RPMI7951 (cell line): ENCODE measurements around the gene SLC35A3. TPM values are rescaled to one million over a fixed set of nuclear protein-coding genes. Genes with fewer than 3 reads are reported as not detected.

ENCODE experiments used
- DNase-seq: peaks from one replicate; pipeline ENCODE4 v3.0.0-alpha.2; 2012; ENCODE audit warnings: low read depth
- total RNA-seq: library from RNA; depleted of rRNA; stranded (reverse); fragments of >200 nt; shearing (Covaris generic); gene quantifications from 2 replicates; pipeline ENCODE4 v1.2.3, GENCODE V29; 2014; rRNA removed

Gene SLC35A3
- total RNA-seq, 1 experiment from 2014 or later: 34.4 TPM

DNA sequence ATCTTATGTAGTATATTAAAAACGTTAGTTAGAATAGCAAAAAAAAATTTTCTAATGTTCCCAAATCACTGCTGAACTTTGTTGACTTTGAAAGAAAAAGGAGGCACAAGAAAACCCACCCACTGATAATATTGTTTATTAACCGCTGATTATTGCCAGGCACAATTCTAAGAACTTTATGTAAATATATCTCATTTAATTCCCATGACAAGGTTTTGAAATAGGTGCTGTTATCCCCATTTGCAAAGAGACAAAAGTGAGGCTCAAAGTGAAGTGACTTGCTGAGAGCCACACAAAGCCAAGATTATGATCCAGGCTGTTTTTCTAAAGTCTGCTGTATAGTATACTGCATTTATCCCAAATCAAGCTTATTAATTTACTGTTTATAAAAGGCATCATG is 106.5 kb downstream of the SLC35A3 start:
- DNase-seq: no peak

DNA sequence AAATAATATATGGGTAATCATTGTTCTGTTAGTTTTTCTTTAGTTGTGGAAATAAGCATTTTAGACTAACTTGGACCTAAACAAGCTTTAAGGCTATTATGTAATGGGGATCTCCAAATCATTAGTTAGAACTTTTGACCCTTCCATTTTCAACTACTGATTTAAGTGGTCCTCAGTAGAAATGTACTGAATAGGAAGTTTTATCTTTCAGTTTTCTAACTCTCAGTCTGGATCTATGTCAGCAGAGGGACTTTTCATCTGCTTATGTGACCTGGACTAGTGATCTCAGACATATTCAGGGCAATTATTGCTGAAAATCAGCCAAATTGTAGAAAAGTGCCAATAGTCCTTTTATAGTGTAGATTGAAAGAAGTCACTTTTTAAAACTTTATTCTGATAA is 106.9 kb downstream of the SLC35A3 start:
- no peak for DNase-seq

DNA sequence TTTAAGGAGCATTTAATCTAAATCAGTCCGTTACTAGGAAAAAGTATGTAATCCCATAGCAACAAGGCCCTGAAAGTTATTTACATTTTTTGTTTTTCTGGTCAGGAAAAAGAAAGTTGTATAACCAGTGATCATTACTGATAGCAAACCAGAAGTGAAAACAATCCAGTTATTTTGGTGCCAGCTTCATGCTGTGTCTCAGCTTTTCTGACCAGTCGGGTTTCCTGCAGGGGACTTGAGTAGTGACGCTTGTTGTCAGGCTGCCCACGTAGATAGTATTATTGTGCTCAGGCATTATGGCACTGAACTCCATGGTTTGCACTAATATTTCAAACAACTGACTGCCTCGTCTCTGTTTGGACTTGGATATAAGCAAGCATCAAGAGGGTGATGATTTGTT is 107.7 kb downstream of the SLC35A3 start:
- DNase-seq: no peak

DNA sequence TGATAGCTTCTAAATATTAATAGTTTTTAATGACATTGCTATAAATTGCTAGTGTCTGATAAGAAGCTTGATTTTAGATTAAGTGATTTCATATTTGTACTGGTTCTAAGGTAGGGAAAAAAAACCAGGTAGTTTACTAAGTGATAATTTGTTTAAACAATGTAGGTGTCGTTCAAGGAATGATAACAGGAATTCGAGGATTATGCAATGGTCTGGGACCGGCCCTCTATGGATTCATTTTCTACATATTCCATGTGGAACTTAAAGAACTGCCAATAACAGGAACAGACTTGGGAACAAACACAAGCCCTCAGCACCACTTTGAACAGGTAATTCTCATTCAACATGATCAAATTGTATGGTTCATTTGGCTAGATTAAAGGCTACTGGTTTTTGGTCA is 110.5 kb downstream of the SLC35A3 start:
- no peak for DNase-seq

Other genes with a start within 250 kb of the SLC35A3 start
- gene FRRS1, start 203.4 kb upstream of the SLC35A3 start, total RNA-seq: 7.8 and 9.7 TPM in 2 replicates
- gene AGL, start 119.6 kb upstream of the SLC35A3 start, total RNA-seq: 8.2 and 10.2 TPM in 2 replicates
- 10.9 and 14.7 TPM in 2 replicates for gene SASS6, start 162.9 kb downstream of the SLC35A3 start, total RNA-seq
- 21.5 and 24.4 TPM in 2 replicates for gene TRMT13, start 163.2 kb downstream of the SLC35A3 start, total RNA-seq
- gene LRRC39, start 208.3 kb downstream of the SLC35A3 start, total RNA-seq: 0.60 and 1.1 TPM in 2 replicates